Measurements from ENCODE around the gene BSPRY.

DNA sequence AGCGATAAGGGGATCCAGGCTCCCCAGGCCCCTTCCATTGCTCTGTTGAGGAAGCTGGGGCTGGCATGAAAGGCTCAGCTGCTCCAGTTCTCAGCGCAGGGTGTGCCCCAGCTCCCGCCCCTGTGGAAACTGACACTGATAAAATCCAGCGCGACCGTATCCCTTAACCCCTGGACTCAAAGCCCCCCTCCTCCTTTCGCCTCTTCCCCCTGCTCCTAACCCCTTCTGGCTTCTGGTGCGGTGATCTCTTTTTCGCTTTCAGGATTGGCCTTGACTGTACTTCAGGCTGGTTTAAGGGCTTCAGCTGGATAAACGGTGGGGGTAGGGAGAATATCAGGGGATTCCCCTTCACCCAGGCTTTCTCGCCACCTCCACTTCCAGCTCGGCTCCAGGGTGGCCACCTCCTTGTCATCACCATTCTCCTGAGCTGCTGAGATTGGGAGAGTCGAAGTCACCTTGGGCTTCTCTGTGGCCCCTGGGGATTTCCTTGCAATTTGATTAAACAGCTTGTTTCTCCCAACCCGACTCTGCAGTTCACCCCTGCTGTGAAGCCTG lies 843 bp downstream of the BSPRY start:
- TF ChIP-seq OVOL2 (CRISPR knock-in tag; IDR thresholded peaks at IDR 0.05; ENCODE audit: borderline replicate concordance) (no peak), NR1H2 (CRISPR knock-in tag; IDR thresholded peaks at IDR 0.05) (no peak)
- TF ChIP-seq, protein P1, sequence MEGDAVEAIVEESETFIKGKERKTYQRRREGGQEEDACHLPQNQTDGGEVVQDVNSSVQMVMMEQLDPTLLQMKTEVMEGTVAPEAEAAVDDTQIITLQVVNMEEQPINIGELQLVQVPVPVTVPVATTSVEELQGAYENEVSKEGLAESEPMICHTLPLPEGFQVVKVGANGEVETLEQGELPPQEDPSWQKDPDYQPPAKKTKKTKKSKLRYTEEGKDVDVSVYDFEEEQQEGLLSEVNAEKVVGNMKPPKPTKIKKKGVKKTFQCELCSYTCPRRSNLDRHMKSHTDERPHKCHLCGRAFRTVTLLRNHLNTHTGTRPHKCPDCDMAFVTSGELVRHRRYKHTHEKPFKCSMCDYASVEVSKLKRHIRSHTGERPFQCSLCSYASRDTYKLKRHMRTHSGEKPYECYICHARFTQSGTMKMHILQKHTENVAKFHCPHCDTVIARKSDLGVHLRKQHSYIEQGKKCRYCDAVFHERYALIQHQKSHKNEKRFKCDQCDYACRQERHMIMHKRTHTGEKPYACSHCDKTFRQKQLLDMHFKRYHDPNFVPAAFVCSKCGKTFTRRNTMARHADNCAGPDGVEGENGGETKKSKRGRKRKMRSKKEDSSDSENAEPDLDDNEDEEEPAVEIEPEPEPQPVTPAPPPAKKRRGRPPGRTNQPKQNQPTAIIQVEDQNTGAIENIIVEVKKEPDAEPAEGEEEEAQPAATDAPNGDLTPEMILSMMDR (IDR thresholded peaks at IDR 0.05), result no peak

Measured in WTC11 (cell line).